Epithelial cell of esophagus (primary cell): ENCODE results near the gene AGBL5.

Experiments
- DNase-seq: peaks from one replicate; pipeline ENCODE4 v3.0.0; 2010; ENCODE audit warnings: low read depth
- H3K4me3 ChIP-seq: 2 replicates; pipeline ENCODE4 v1.5.1; 2011; ENCODE audit warnings: mild to moderate bottlenecking, low read length, control low read depth
- CTCF ChIP-seq: IDR thresholded peaks from 2 replicates; pipeline ENCODE4 v1.5.1; 2011; ENCODE audit warnings: low read depth, mild to moderate bottlenecking, low read length, control low read depth, inconsistent platforms; ENCODE audit not compliant: insufficient read depth; ENCODE audit errors: missing control alignments

The AGBL5 gene

GRCh38 chr2:27067385-27067784 is 15.9 kb downstream of the AGBL5 start:
- no peak for TF ChIP-seq CTCF
- no peak for DNase-seq
- no peak overlapping the region for H3K4me3 ChIP-seq

GRCh38 chr2:27069436-27069835 is 18.0 kb downstream of the AGBL5 start:
- H3K4me3 ChIP-seq, result no peak overlapping the region
- no peak for TF ChIP-seq CTCF
- DNase-seq, result no peak

- TF ChIP-seq CTCF, result no peak
Observed at GRCh38 chr2:27069961-27070618, 18.6 kb downstream of the AGBL5 start.

GRCh38 chr2:27070653-27071276 is 19.3 kb downstream of the AGBL5 start:
- DNase-seq, result no peak
- TF ChIP-seq CTCF, result no peak
- H3K4me3 ChIP-seq, result peak overlapping the region; percentile 99

More at GRCh38 chr2:27069961-27070618, 18.6 kb downstream of the AGBL5 start:
- DNase-seq, result no peak
- H3K4me3 ChIP-seq, result peak overlapping the region; percentile 99

- peak within 1 kb of the TSS; percentile 99 for H3K4me3 ChIP-seq
- peak; percentile 95 for DNase-seq
- TF ChIP-seq CTCF, result no peak
Observed at GRCh38 chr2:27071277-27071989, 20.0 kb downstream of the AGBL5 start, which contains the start of gene OST4. OST4 (minus strand) TSS chr2:27071654.

GRCh38 chr2:27071990-27072830 is 20.7 kb downstream of the AGBL5 start:
- TF ChIP-seq CTCF, result no peak
- H3K4me3 ChIP-seq, result peak overlapping the region; percentile 60
- DNase-seq, result no peak
